HCT116 (cell line): ENCODE results near the gene GNAT2. TPM values are rescaled to one million over a fixed set of nuclear protein-coding genes. Genes with fewer than 3 reads are reported as not detected.
A peak's percentile ranks its signal among the peaks of the same experiment; 100 is the strongest.

Experiments used
- ATAC-seq: fragments of 200-7000 bp; cut with Tn5 transposase; 2 replicates; pipeline ENCODE4 v1.9.1; 2020; ENCODE audit warnings: mild to moderate bottlenecking, moderate library complexity
- BruUV-seq: library from RNA; stranded (reverse); fragments of 400-500 nt; replicated peaks from 2 replicates; lab custom pipeline; 2021; lab: Mats Ljungman, UMichigan
- CTCF ChIA-PET: fragments of 300-600 bp; sonication (Branson Sonifier 250); formaldehyde crosslinking; loops from one replicate; lab custom pipeline; 2021; ENCODE audit warnings: antibody characterized with exemption; lab: Charles Lee
- POLR2A ChIA-PET: fragments of 300-600, 350-600 bp; sonication (Branson Sonifier 250); formaldehyde crosslinking; loops from one replicate; lab custom pipeline; 2021; ENCODE audit warnings: antibody characterized with exemption; lab: Charles Lee
- RAD21 ChIA-PET, 2 experiments: fragments of 300-600 bp; sonication (Branson Sonifier 250); formaldehyde crosslinking; loops; one replicate each; lab custom pipeline; 2023; ENCODE audit warnings: low total read pairs in 2 of 2; ENCODE audit not compliant: uncharacterized antibody in 2 of 2, unreplicated experiment in 2 of 2, low non-redundant PET in 1 of 2; lab: Charles Lee
- DNase-seq: peaks from one replicate; pipeline ENCODE4 v3.0.0-alpha.2; 2010; ENCODE audit warnings: low read depth, low spot score
- H2AFZ ChIP-seq: fragments of 200-600 bp; shearing (Covaris generic), sonication (generic); 2 replicates; pipeline ENCODE4 v1.6.1; 2017; ENCODE audit warnings: low read depth, mixed run types, mixed read lengths, antibody characterized with exemption, low read length; ENCODE audit not compliant: poor library complexity, severe bottlenecking
- H3K27ac ChIP-seq: 2 replicates; pipeline ENCODE4 v1.5.1; 2012; ENCODE audit warnings: low read depth, low read length
- H3K27me3 ChIP-seq: fragments of 200-600 bp; sonication (generic); 2 replicates; pipeline ENCODE4 v1.6.1; 2016; ENCODE audit warnings: mixed run types, low read length, mixed read lengths; ENCODE audit not compliant: insufficient read depth
- H3K36me3 ChIP-seq, 2 experiments: fragments of 200-500 bp in 1 of 2; fragments of 200-600 bp in 1 of 2; sonication (Bioruptor generic) in 1 of 2; sonication (generic) in 1 of 2; 2 replicates each; pipeline versions ENCODE4 v1.5.1 to v1.6.1; 2014 to 2016; ENCODE audit warnings: low read length in 2 of 2, inconsistent platforms in 1 of 2, mixed read lengths in 1 of 2, mixed run types in 1 of 2; ENCODE audit not compliant: insufficient read depth in 2 of 2, control insufficient read depth in 1 of 2
- H3K4me1 ChIP-seq, 2 experiments: fragments of 200-600 bp in 1 of 2; sonication (generic) in 1 of 2; 2 replicates each; pipeline versions ENCODE4 v1.5.1 to v1.6.1; 2012 to 2017; ENCODE audit warnings: low read length in 2 of 2, inconsistent platforms in 1 of 2, mild to moderate bottlenecking in 1 of 2, mixed read lengths in 1 of 2, mixed run types in 1 of 2, moderate library complexity in 1 of 2; ENCODE audit not compliant: insufficient read depth in 2 of 2, control insufficient read depth in 1 of 2
- H3K4me2 ChIP-seq: fragments of 200-600 bp; sonication (generic); 2 replicates; pipeline ENCODE4 v1.6.1; 2017; ENCODE audit warnings: mixed run types, low read length, mixed read lengths
- H3K4me3 ChIP-seq, 2 experiments: fragments of 200-600 bp in 1 of 2; sonication (generic) in 1 of 2; replicated peaks in 1 of 2; 2 replicates each; pipeline ENCODE4 v1.5.1; 2011 to 2016; ENCODE audit warnings: low read length in 2 of 2, control low read depth in 1 of 2, low read depth in 1 of 2, mild to moderate bottlenecking in 1 of 2, mixed read lengths in 1 of 2, mixed run types in 1 of 2
- H3K79me2 ChIP-seq: fragments of 200-600 bp; sonication (generic); 2 replicates; pipeline ENCODE4 v1.6.1; 2017; ENCODE audit warnings: mild to moderate bottlenecking, mixed run types, low read length, moderate library complexity, mixed read lengths; ENCODE audit not compliant: insufficient read depth
- H3K9ac ChIP-seq: fragments of 200-600 bp; sonication (generic); 2 replicates; pipeline ENCODE4 v1.6.1; 2016; ENCODE audit warnings: low read length, mixed read lengths
- H3K9me2 ChIP-seq: fragments of 200-600 bp; sonication (generic), shearing (Covaris generic); 2 replicates; pipeline ENCODE4 v1.6.1; 2017; ENCODE audit warnings: mixed run types, mild to moderate bottlenecking, moderate library complexity; ENCODE audit not compliant: insufficient read depth
- H3K9me3 ChIP-seq, 2 experiments: fragments of 200-500 bp in 1 of 2; fragments of 200-600 bp in 1 of 2; sonication (Bioruptor generic) in 1 of 2; sonication (generic) in 1 of 2; 2 replicates each; pipeline ENCODE4 v1.6.1; 2014 to 2017; ENCODE audit warnings: low read length in 2 of 2, mixed read lengths in 2 of 2, inconsistent platforms in 1 of 2, low read depth in 1 of 2, mild to moderate bottlenecking in 1 of 2, mixed run types in 1 of 2, moderate library complexity in 1 of 2; ENCODE audit not compliant: control insufficient read depth in 1 of 2, insufficient read depth in 1 of 2
- H4K20me1 ChIP-seq: fragments of 200-600 bp; sonication (generic), shearing (Covaris generic); 2 replicates; pipeline ENCODE4 v1.6.1; 2017; ENCODE audit warnings: mixed run types, mild to moderate bottlenecking, moderate library complexity; ENCODE audit not compliant: insufficient read depth
- CBX3 ChIP-seq: IDR thresholded peaks from 2 replicates; pipeline ENCODE4 v1.6.1; 2012; ENCODE audit warnings: low read depth
- CEBPB ChIP-seq: IDR thresholded peaks from 2 replicates; pipeline ENCODE4 v1.6.1; 2012; ENCODE audit warnings: low read depth
- EGR1 ChIP-seq: IDR thresholded peaks from 2 replicates; pipeline ENCODE4 v1.6.1; 2012; ENCODE audit warnings: low read depth
- ELF1 ChIP-seq: IDR thresholded peaks from 2 replicates; pipeline ENCODE4 v1.6.1; 2012; ENCODE audit warnings: low read depth, borderline replicate concordance
- EZH2 ChIP-seq: fragments of 200-600 bp; sonication (generic); IDR thresholded peaks from 2 replicates; pipeline ENCODE4 v1.6.1; 2017; ENCODE audit warnings: antibody characterized with exemption, mixed run types
- JUND ChIP-seq: IDR thresholded peaks from 2 replicates; pipeline ENCODE4 v1.6.1; 2012
- POLR2AphosphoS5 ChIP-seq: IDR thresholded peaks from 2 replicates; pipeline ENCODE4 v1.6.1; 2011; ENCODE audit warnings: mild to moderate bottlenecking, low read depth, low read length, moderate library complexity
- RAD21 ChIP-seq: IDR thresholded peaks from 2 replicates; pipeline ENCODE4 v1.6.1; 2012; ENCODE audit warnings: low read depth, mild to moderate bottlenecking
- SIN3A ChIP-seq: IDR thresholded peaks from 2 replicates; pipeline ENCODE4 v1.6.1; 2012; ENCODE audit warnings: low read depth
- SP1 ChIP-seq: IDR thresholded peaks from 2 replicates; pipeline ENCODE4 v1.6.1; 2012; ENCODE audit warnings: low read depth
- SRF ChIP-seq: IDR thresholded peaks from 2 replicates; pipeline ENCODE4 v1.6.1; 2012; ENCODE audit warnings: low read depth
- intact Hi-C: fragments of 100-400 bp; cut with micrococcal nuclease; formaldehyde crosslinking; loops from 2 replicates; pipeline ENCODE4 v1.10.0; 2022
- total RNA-seq: library from RNA; stranded (reverse); gene quantifications from one replicate; pipeline ENCODE4 v1.2.1, GENCODE V29; 2021; ENCODE audit not compliant: unreplicated experiment
- TF ChIP-seq, protein P1 (sequence below): IDR thresholded peaks from 2 replicates; pipeline ENCODE4 v1.6.1; 2012
- TF ChIP-seq, protein P2 (sequence below), 3 experiments: fragments of 200-600 bp in 1 of 3; sonication (generic) in 1 of 3; IDR thresholded peaks in 2 of 3; conservative IDR thresholded peaks in 1 of 3; 2 replicates each; pipeline ENCODE4 v1.5.1; 2012 to 2017; ENCODE audit warnings: low read depth in 2 of 3, low read length in 2 of 3, antibody characterized with exemption in 1 of 3, borderline replicate concordance in 1 of 3, control low read depth in 1 of 3, mild to moderate bottlenecking in 1 of 3, mixed read lengths in 1 of 3, mixed run types in 1 of 3, moderate library complexity in 1 of 3; ENCODE audit not compliant: insufficient read depth in 1 of 3

GNAT2 gene
- total RNA-seq, 1 experiment from 2014 or later, result 0.76 TPM

DNA sequence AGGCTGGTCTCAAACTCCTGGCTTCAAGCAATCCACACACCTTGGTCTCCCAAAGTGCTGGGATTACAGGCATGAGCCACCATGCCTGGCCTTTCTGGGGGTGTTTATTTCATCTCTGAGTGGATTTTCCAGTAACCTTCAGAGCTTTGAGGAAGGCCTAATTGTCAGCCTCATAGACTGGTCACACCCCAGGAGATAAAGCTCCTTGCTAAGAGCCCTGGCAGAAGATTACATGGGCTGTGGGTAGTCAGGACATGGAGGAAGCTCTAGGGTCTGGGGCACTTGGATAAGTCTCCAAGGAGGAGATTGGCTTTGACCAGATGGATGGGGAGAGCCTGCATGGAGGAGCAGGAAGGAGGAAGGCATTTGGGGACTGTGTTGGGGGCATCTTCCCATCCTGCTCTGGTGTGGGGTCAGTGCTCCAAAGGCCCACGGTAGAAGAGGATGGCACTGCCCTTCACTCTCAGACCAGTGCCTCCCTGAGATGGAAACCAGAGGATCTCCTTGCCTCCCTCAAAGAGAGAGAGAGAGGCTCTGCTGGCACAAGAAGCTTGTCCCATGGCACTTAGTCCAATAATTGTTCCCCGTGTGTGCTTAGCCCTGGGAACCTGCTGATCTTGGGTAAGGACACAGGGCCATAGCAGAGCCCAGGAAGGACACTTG lies 21.8 kb upstream of the GNAT2 start:
- H3K79me2 ChIP-seq, result no peaks in the 10 kb centered on the region
- CTCF ChIA-PET, result interaction anchor here (1.2 to 4.0 kb wide), 12 partner anchors 8 to 343 kb away, joined by 3 to 73 read pairs (median 20); partner anchors contain the start of genes AHCYL1 and GNAI3
- DNase-seq, result no peak
- TF ChIP-seq SRF (no peak), EZH2 (no peak), POLR2AphosphoS5 (no peak), JUND (no peak), ELF1 (no peak)
- TF ChIP-seq, protein P1, sequence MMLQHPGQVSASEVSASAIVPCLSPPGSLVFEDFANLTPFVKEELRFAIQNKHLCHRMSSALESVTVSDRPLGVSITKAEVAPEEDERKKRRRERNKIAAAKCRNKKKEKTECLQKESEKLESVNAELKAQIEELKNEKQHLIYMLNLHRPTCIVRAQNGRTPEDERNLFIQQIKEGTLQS, result no peak
- RAD21 ChIA-PET, result interaction anchor here (1.2 to 2.4 kb wide), 4 partner anchors 9 to 133 kb away, joined by 3 to 8 read pairs (median 8); no protein-coding TSS in a partner anchor
- H2AFZ ChIP-seq, result no peak overlapping the region
- H3K9me3 ChIP-seq, result no peaks in the 10 kb centered on the region
- ATAC-seq, result no peak
- H4K20me1 ChIP-seq, result no peaks in the 10 kb centered on the region
- no TSS peak for BruUV-seq
- intact Hi-C loops, result loop anchor here (2.0 kb wide), 1 partner anchor 94 kb away; no protein-coding TSS in a partner anchor
- H3K4me3 ChIP-seq, result no peak overlapping the region
- H3K9ac ChIP-seq, result no peak overlapping the region
- H3K4me1 ChIP-seq, result peaks cover 10 to 25% of the 10 kb centered on the region in 2 experiments
- H3K36me3 ChIP-seq, result no peaks in the 10 kb centered on the region
- no peaks in the 10 kb centered on the region for H3K9me2 ChIP-seq
- no peaks in the 10 kb centered on the region for H3K27me3 ChIP-seq
- POLR2A ChIA-PET, result interaction anchor here (1.6 to 1.8 kb wide), 2 partner anchors 95 to 133 kb away, joined by 4 read pairs; no protein-coding TSS in a partner anchor
- H3K27ac ChIP-seq, result no peak overlapping the region
- no peak overlapping the region for H3K4me2 ChIP-seq

- RAD21 ChIA-PET, result interaction anchor here (0.6 to 2.4 kb wide), 12 partner anchors 9 to 344 kb away, joined by 3 to 11 read pairs (median 5); partner anchors contain the start of genes AHCYL1 (in 2 of the 2) and GNAI3 (in 1 of the 2)
- DNase-seq (no peak), ATAC-seq (peak; percentile 73)
- Histone ChIP-seq H3K9ac (no peak overlapping the region), H3K27ac (no peak overlapping the region), H3K4me2 (no peak overlapping the region), H3K9me3 (no peaks in the 10 kb centered on the region), H3K27me3 (no peaks in the 10 kb centered on the region), H3K4me1 (peaks cover 14 to 29% of the 10 kb centered on the region in 2 experiments), H3K36me3 (no peaks in the 10 kb centered on the region), H3K4me3 (no peak overlapping the region), H4K20me1 (no peaks in the 10 kb centered on the region), H3K79me2 (no peaks in the 10 kb centered on the region), H2AFZ (no peak overlapping the region), H3K9me2 (no peaks in the 10 kb centered on the region)
- intact Hi-C loops, result loop anchor here (1.0 to 2.0 kb wide), 2 partner anchors 94 to 133 kb away; no protein-coding TSS in a partner anchor
- TF ChIP-seq CBX3, result no peak
- TF ChIP-seq CEBPB, result no peak
- TF ChIP-seq POLR2AphosphoS5, result no peak
- no peak for TF ChIP-seq JUND
- TF ChIP-seq SP1, result no peak
- no peak for TF ChIP-seq SIN3A
- TF ChIP-seq RAD21, result peak; percentile 63
- TF ChIP-seq, protein P2, sequence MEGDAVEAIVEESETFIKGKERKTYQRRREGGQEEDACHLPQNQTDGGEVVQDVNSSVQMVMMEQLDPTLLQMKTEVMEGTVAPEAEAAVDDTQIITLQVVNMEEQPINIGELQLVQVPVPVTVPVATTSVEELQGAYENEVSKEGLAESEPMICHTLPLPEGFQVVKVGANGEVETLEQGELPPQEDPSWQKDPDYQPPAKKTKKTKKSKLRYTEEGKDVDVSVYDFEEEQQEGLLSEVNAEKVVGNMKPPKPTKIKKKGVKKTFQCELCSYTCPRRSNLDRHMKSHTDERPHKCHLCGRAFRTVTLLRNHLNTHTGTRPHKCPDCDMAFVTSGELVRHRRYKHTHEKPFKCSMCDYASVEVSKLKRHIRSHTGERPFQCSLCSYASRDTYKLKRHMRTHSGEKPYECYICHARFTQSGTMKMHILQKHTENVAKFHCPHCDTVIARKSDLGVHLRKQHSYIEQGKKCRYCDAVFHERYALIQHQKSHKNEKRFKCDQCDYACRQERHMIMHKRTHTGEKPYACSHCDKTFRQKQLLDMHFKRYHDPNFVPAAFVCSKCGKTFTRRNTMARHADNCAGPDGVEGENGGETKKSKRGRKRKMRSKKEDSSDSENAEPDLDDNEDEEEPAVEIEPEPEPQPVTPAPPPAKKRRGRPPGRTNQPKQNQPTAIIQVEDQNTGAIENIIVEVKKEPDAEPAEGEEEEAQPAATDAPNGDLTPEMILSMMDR (IDR thresholded peaks at IDR 0.05 in 2 of 3, conservative IDR thresholded peaks at IDR 0.05 in 1 of 3; ENCODE audit: borderline replicate concordance in 1 of 3, insufficient read depth in 1 of 3, low read depth in 2 of 3, low read length in 2 of 3), result peak; percentile 75 to 94 (median 89)
- TF ChIP-seq EGR1, result no peak
- CTCF ChIA-PET, result interaction anchor here (0.6 to 4.0 kb wide), 24 partner anchors 9 to 389 kb away, joined by 3 to 73 read pairs (median 6); partner anchors contain the start of genes AHCYL1, GNAI3 and GSTM4
- BruUV-seq, result no TSS peak
- POLR2A ChIA-PET, result interaction anchor here (0.6 to 1.8 kb wide), 5 partner anchors 9 to 135 kb away, joined by 3 to 8 read pairs (median 4); partner anchors contain the start of gene GNAI3
These were observed 21.0 kb upstream of the GNAT2 start for GRCh38 chr1:109640285-109640865.
